IMR-90 (cell line): ENCODE data around the gene CYP2W1. TPM values are rescaled to one million over a fixed set of nuclear protein-coding genes. Genes with fewer than 3 reads are reported as not detected.

Experiments used
- ATAC-seq: fragments of 200-7000 bp; cut with Tn5 transposase; 2 replicates; pipeline ENCODE4 v1.9.1; 2020; ENCODE audit warnings: low read depth, mild to moderate bottlenecking, moderate library complexity
- BruUV-seq: library from RNA; stranded (reverse); fragments of 400-500 nt; replicated peaks from 2 replicates; lab custom pipeline; 2021; lab: Mats Ljungman, UMichigan
- CTCF ChIA-PET: fragments of 300-600 bp; formaldehyde crosslinking; extraction: SDS; loops from one replicate; lab custom pipeline; 2021; ENCODE audit warnings: antibody characterized with exemption; lab: Yijun Ruan, JAX
- POLR2A ChIA-PET: fragments of 300-600 bp; sonication (Branson Sonifier 250); formaldehyde crosslinking; loops from one replicate; lab custom pipeline; 2022; ENCODE audit warnings: antibody characterized with exemption; ENCODE audit not compliant: unreplicated experiment; lab: Charles Lee
- DNase-seq: peaks from one replicate; pipeline ENCODE4 v3.0.0; 2013
- H2AFZ ChIP-seq: replicated peaks from 2 replicates; pipeline ENCODE3; 2013; ENCODE audit warnings: low read length, mild to moderate bottlenecking; ENCODE audit not compliant: poor library complexity
- H2AK5ac ChIP-seq: 2 replicates; pipeline ENCODE4 v1.6.1; 2013; ENCODE audit warnings: low read depth, low read length, inconsistent platforms
- H2AK9ac ChIP-seq: replicated peaks from 2 replicates; pipeline ENCODE3; 2013; ENCODE audit warnings: mild to moderate bottlenecking, low read depth, low read length, moderate library complexity; ENCODE audit not compliant: poor library complexity
- H2BK120ac ChIP-seq: 2 replicates; pipeline ENCODE4 v1.6.1; 2013; ENCODE audit warnings: low read depth, low read length, inconsistent platforms
- H2BK15ac ChIP-seq: 3 replicates; pipeline ENCODE4 v1.6.1; 2013; ENCODE audit warnings: low read depth, low read length, inconsistent platforms
- H2BK20ac ChIP-seq: 2 replicates; pipeline ENCODE4 v1.6.1; 2013; ENCODE audit warnings: low read depth, mild to moderate bottlenecking, inconsistent platforms, low read length, moderate library complexity
- H2BK5ac ChIP-seq: 2 replicates; pipeline ENCODE4 v1.6.1; 2013; ENCODE audit warnings: mild to moderate bottlenecking, low read depth, low read length, inconsistent platforms; ENCODE audit not compliant: poor library complexity, severe bottlenecking
- H3K14ac ChIP-seq: replicated peaks from 2 replicates; pipeline ENCODE4 v1.6.1; 2013; ENCODE audit warnings: low read depth, low read length, inconsistent platforms
- H3K18ac ChIP-seq: 2 replicates; pipeline ENCODE4 v1.6.1; 2013; ENCODE audit warnings: low read depth, low read length, control low read depth
- H3K23ac ChIP-seq: 2 replicates; pipeline ENCODE4 v1.6.1; 2013; ENCODE audit warnings: low read depth, low read length, inconsistent platforms
- H3K27ac ChIP-seq: 2 replicates; pipeline ENCODE4 v1.5.1; 2013; ENCODE audit warnings: mild to moderate bottlenecking, control low read depth, low read length; ENCODE audit not compliant: insufficient read depth
- H3K27me3 ChIP-seq: 2 replicates; pipeline ENCODE4 v1.6.1; 2013; ENCODE audit warnings: low read length; ENCODE audit not compliant: control insufficient read depth, insufficient read depth
- H3K36me3 ChIP-seq: 2 replicates; pipeline ENCODE4 v1.6.1; 2013; ENCODE audit warnings: low read length, mixed read lengths; ENCODE audit not compliant: control insufficient read depth, insufficient read depth
- H3K4ac ChIP-seq: 2 replicates; pipeline ENCODE4 v1.6.1; 2013; ENCODE audit warnings: low read depth, low read length, inconsistent platforms
- H3K4me1 ChIP-seq: 2 replicates; pipeline ENCODE4 v1.6.1; 2013; ENCODE audit warnings: low read length, mixed read lengths; ENCODE audit not compliant: control insufficient read depth, insufficient read depth
- H3K4me2 ChIP-seq: 2 replicates; pipeline ENCODE4 v1.6.1; 2013; ENCODE audit warnings: low read depth, mild to moderate bottlenecking, control low read depth, low read length, moderate library complexity
- H3K4me3 ChIP-seq: 2 replicates; pipeline ENCODE4 v1.5.1; 2013; ENCODE audit warnings: low read depth, mild to moderate bottlenecking, control low read depth, low read length, moderate library complexity; ENCODE audit not compliant: insufficient read depth
- H3K56ac ChIP-seq: 2 replicates; pipeline ENCODE4 v1.6.1; 2013; ENCODE audit warnings: low read length, inconsistent platforms; ENCODE audit not compliant: insufficient read depth; ENCODE audit errors: extremely low read depth
- H3K79me1 ChIP-seq, 2 experiments: 2 replicates each; pipeline ENCODE4 v1.6.1; 2013; ENCODE audit warnings: low read length in 2 of 2, inconsistent platforms in 1 of 2, low read depth in 1 of 2
- H3K9ac ChIP-seq: 2 replicates; pipeline ENCODE4 v1.6.1; 2013; ENCODE audit warnings: low read depth, low read length, control low read depth
- H3K9me1 ChIP-seq: 2 replicates; pipeline ENCODE4 v1.6.1; 2013; ENCODE audit warnings: low read length, inconsistent platforms; ENCODE audit not compliant: insufficient read depth
- H3K9me3 ChIP-seq: 2 replicates; pipeline ENCODE4 v1.6.1; 2013; ENCODE audit warnings: low read length; ENCODE audit not compliant: control insufficient read depth, insufficient read depth
- H4K20me1 ChIP-seq: 2 replicates; pipeline ENCODE4 v1.6.1; 2013; ENCODE audit warnings: low read length, inconsistent platforms; ENCODE audit not compliant: insufficient read depth
- H4K5ac ChIP-seq: 2 replicates; pipeline ENCODE4 v1.6.1; 2013; ENCODE audit warnings: mild to moderate bottlenecking, low read depth, low read length, control low read depth
- H4K8ac ChIP-seq, 2 experiments: 2 replicates each; pipeline ENCODE4 v1.6.1; 2013; ENCODE audit warnings: low read depth in 2 of 2, low read length in 2 of 2, control low read depth in 1 of 2, inconsistent platforms in 1 of 2
- H4K91ac ChIP-seq: 2 replicates; pipeline ENCODE4 v1.6.1; 2013; ENCODE audit warnings: low read depth, low read length, inconsistent platforms; ENCODE audit not compliant: insufficient read depth
- BHLHE40 ChIP-seq: fragments of 150-350 bp; IDR thresholded peaks from 2 replicates; pipeline ENCODE4 v1.6.1; 2016; ENCODE audit warnings: mild to moderate bottlenecking, low read depth, low read length
- CEBPB ChIP-seq: IDR thresholded peaks from 2 replicates; pipeline ENCODE4 v1.6.1; 2012; ENCODE audit warnings: low read depth, low read length, improper control_type of control experiment
- CHD1 ChIP-seq: IDR thresholded peaks from 2 replicates; pipeline ENCODE4 v1.6.1; 2012; ENCODE audit warnings: low read depth, low read length, improper control_type of control experiment
- CTCF ChIP-seq: conservative IDR thresholded peaks from 2 replicates; pipeline ENCODE4 v1.5.1; 2012; ENCODE audit warnings: mild to moderate bottlenecking, low read depth, low read length, improper control_type of control experiment
- FOS ChIP-seq: fragments of 150-350 bp; IDR thresholded peaks from 2 replicates; pipeline ENCODE4 v1.6.1; 2016; ENCODE audit warnings: low read depth, low read length
- MAFK ChIP-seq: IDR thresholded peaks from 2 replicates; pipeline ENCODE4 v1.6.1; 2012; ENCODE audit warnings: low read depth, low read length, improper control_type of control experiment
- NFE2L2 ChIP-seq: fragments of 150-350 bp; IDR thresholded peaks from 2 replicates; pipeline ENCODE4 v1.6.1; 2016; ENCODE audit warnings: low read depth, mild to moderate bottlenecking, low read length
- POLR2A ChIP-seq: IDR thresholded peaks from 2 replicates; pipeline ENCODE4 v1.6.1; 2012; ENCODE audit warnings: mild to moderate bottlenecking, low read depth, low read length
- RCOR1 ChIP-seq: IDR thresholded peaks from 2 replicates; pipeline ENCODE4 v1.6.1; 2012; ENCODE audit warnings: mild to moderate bottlenecking, low read length, improper control_type of control experiment; ENCODE audit not compliant: insufficient replicate concordance
- RFX5 ChIP-seq: IDR thresholded peaks from 2 replicates; pipeline ENCODE4 v1.8.0; 2012; ENCODE audit warnings: low read depth, mild to moderate bottlenecking, low read length, moderate library complexity
- SMC3 ChIP-seq: fragments of 150-350 bp; IDR thresholded peaks from 2 replicates; pipeline ENCODE4 v1.6.1; 2016; ENCODE audit warnings: low read depth, mild to moderate bottlenecking, antibody characterized with exemption, low read length, moderate library complexity
- WGBS, 2 experiments: methylation state at CpG; one replicate each; pipeline versions ENCODE4 v1.1.5 to v1.1.7; 2013; ENCODE audit warnings: missing lambda C conversion rate in 2 of 2; ENCODE audit not compliant: insufficient read length in 1 of 2; ENCODE audit errors: extremely low coverage in 2 of 2; 5-methylcytosine and 5-hydroxymethylcytosine counted together
- dilution Hi-C: fragments of 300-500 bp; cut with HindIII; formaldehyde crosslinking; loops from one replicate; pipeline ENCODE4 v1.14.3; 2018; ENCODE audit warnings: low sequenced_read_pairs; ENCODE audit not compliant: unreplicated experiment
- in situ Hi-C: fragments of 300-500 bp; cut with MboI; formaldehyde crosslinking; loops from 3 replicates; pipeline ENCODE4 v1.14.3; 2019; ENCODE audit warnings: low sequenced_read_pairs, inconsistent platforms, mixed read lengths
- intact Hi-C: fragments of 100-400 bp; cut with micrococcal nuclease; formaldehyde crosslinking; loops from 2 replicates; pipeline ENCODE4 v1.10.0; 2022
- polyA plus RNA-seq, 3 experiments: library from polyadenylated mRNA; depleted of rRNA; stranded (reverse); fragments of >200 nt; gene quantifications; 2 replicates each; pipeline ENCODE4 v1.2.3, GENCODE V29; 2012; ENCODE audit warnings: low replicate concordance in 1 of 3
- total RNA-seq: library from RNA; depleted of rRNA; stranded (reverse); fragments of >200 nt; gene quantifications from 2 replicates; pipeline ENCODE4 v1.2.3, GENCODE V29; 2012
- TF ChIP-seq, protein P1 (sequence below): fragments of 150-350 bp; IDR thresholded peaks from 2 replicates; pipeline ENCODE4 v1.6.1; 2017; ENCODE audit warnings: mild to moderate bottlenecking, antibody characterized with exemption, low read length, low read depth

CYP2W1 gene
- total and polyA plus RNA-seq, 2 of the 4 experiments (the other 2 are of a cell fraction) = not detected

GRCh38 chr7:997404-998395 is 14.7 kb downstream of the CYP2W1 start:
- dilution Hi-C loops (no loop called here), in situ Hi-C loops (loop anchor here (10.0 kb wide), 1 partner anchor 177 kb away; no protein-coding TSS in a partner anchor), intact Hi-C loops (no loop called here)
- Histone ChIP-seq H3K23ac (no peak overlapping the region), H3K27me3 (no peaks in the 10 kb centered on the region), H2BK15ac (no peak overlapping the region), H4K91ac (no peak overlapping the region), H4K5ac (no peak overlapping the region), H3K36me3 (peaks cover 10% of the 10 kb centered on the region; the same call in 1 of the 2 replicates), H3K9me3 (no peaks in the 10 kb centered on the region), H3K14ac (no peak overlapping the region), H3K9me1 (no peaks in the 10 kb centered on the region), H2BK5ac (no peak overlapping the region), H2AK9ac (no peak overlapping the region), H2BK120ac (no peak overlapping the region), H3K4me2 (no peak overlapping the region), H2AK5ac (no peak overlapping the region), H3K27ac (no peak overlapping the region), H3K4me3 (no peak overlapping the region), H3K79me1 (no peaks in the 10 kb centered on the region), H2BK20ac (no peak overlapping the region), H2AFZ (peak overlapping the region; percentile 11), H4K8ac (no peak overlapping the region), H3K18ac (no peak overlapping the region), H3K4me1 (no peaks in the 10 kb centered on the region), H3K9ac (no peak overlapping the region), H3K56ac (no peak overlapping the region), H4K20me1 (peaks cover 9% of the 10 kb centered on the region), H3K4ac (no peak overlapping the region)
- CTCF ChIA-PET = no interaction called here
- ATAC-seq (no peak), DNase-seq (no peak)
- WGBS, 2 experiments = 82% methylated on average over 17 of the region's 45 CpGs; no CpG with 5 or more reads in 1 of the 2 experiments
- TF ChIP-seq CHD1 = no peak
- no peak for TF ChIP-seq RCOR1
- no peak for TF ChIP-seq BHLHE40
- TF ChIP-seq CTCF = no peak; the same call in 1 of the 2 replicates
- no peak for TF ChIP-seq CEBPB
- TF ChIP-seq, protein P1, sequence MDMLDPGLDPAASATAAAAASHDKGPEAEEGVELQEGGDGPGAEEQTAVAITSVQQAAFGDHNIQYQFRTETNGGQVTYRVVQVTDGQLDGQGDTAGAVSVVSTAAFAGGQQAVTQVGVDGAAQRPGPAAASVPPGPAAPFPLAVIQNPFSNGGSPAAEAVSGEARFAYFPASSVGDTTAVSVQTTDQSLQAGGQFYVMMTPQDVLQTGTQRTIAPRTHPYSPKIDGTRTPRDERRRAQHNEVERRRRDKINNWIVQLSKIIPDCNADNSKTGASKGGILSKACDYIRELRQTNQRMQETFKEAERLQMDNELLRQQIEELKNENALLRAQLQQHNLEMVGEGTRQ = no peak
- TF ChIP-seq SMC3 = no peak
- TF ChIP-seq POLR2A = no peak
- no peak for TF ChIP-seq RFX5
- no peak for TF ChIP-seq NFE2L2
- TF ChIP-seq FOS = no peak
- TF ChIP-seq MAFK = no peak
- POLR2A ChIA-PET = no interaction called here
- no TSS peak for BruUV-seq
